ENCODE data around the gene PRKCA.
"Not testable (repeated sequence)": the region's sequence is repeated elsewhere in the genome, so short reads cannot be mapped to it uniquely, and the experiment has no call there.

PRKCA gene

DNA sequence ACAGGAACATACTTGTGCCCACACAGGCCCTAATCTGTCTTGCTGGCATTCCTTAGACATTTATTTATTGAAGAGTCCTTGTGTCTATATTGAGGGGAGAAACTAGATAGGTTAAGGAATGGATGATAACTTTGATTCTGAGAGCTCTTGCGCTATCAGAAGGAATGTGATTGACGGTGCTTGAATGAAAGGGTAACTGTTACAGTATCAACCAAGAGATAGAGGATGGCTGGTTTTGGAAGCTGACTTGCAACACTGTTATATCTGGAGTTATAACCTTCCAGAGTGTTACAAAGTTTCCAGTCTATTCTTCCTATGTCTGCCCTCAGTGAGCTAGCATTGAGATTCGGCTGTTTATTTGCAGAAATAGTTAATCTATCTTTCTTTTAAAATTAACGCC, 36.5 kb downstream of the PRKCA start:
- Histone ChIP-seq H3K36me3 (no peaks in the 10 kb centered on the region), H3K9me3 (no peaks in the 10 kb centered on the region), H3K27me3 (no peaks in the 10 kb centered on the region), H3K4me3 (ENCODE audit: low read depth in 1 of 2, low read length in 1 of 2) (no peak overlapping the region), H3K4me1 (ENCODE audit: control insufficient read depth in 1 of 2, insufficient read depth in 1 of 2, low read depth in 1 of 2, low read length in 1 of 2) (no peaks in the 10 kb centered on the region), H3K27ac (no peak overlapping the region)
- TF ChIP-seq, protein P1, sequence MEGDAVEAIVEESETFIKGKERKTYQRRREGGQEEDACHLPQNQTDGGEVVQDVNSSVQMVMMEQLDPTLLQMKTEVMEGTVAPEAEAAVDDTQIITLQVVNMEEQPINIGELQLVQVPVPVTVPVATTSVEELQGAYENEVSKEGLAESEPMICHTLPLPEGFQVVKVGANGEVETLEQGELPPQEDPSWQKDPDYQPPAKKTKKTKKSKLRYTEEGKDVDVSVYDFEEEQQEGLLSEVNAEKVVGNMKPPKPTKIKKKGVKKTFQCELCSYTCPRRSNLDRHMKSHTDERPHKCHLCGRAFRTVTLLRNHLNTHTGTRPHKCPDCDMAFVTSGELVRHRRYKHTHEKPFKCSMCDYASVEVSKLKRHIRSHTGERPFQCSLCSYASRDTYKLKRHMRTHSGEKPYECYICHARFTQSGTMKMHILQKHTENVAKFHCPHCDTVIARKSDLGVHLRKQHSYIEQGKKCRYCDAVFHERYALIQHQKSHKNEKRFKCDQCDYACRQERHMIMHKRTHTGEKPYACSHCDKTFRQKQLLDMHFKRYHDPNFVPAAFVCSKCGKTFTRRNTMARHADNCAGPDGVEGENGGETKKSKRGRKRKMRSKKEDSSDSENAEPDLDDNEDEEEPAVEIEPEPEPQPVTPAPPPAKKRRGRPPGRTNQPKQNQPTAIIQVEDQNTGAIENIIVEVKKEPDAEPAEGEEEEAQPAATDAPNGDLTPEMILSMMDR (IDR thresholded peaks at IDR 0.05), result no peak

DNA sequence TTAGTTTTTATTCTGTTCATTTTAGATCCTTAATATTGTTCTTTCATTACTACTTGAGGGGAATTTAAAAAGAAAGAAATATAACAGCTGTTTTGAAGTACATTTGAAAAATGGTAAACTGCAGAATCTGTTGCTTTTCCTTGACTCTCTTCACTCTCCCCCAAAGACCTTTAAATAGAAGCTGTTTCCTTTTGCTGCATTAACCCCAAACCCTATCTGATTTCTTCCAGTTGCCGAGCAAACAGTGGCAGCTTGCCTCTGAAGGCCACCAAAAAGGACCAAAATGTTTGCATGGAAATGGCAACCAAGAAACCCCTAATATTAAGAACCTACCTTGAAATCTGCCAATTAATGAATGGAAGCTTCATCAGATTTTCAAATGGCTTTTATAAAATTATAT, 37.1 kb downstream of the PRKCA start:
- Histone ChIP-seq H3K9me3 (no peaks in the 10 kb centered on the region), H3K27ac (no peak overlapping the region), H3K4me1 (ENCODE audit: control insufficient read depth in 1 of 2, insufficient read depth in 1 of 2, low read depth in 1 of 2, low read length in 1 of 2) (no peaks in the 10 kb centered on the region), H3K27me3 (no peaks in the 10 kb centered on the region), H3K4me3 (ENCODE audit: low read depth in 1 of 2, low read length in 1 of 2) (no peak overlapping the region), H3K36me3 (no peaks in the 10 kb centered on the region)
- TF ChIP-seq, protein P1 (IDR thresholded peaks at IDR 0.05), result no peak

DNA sequence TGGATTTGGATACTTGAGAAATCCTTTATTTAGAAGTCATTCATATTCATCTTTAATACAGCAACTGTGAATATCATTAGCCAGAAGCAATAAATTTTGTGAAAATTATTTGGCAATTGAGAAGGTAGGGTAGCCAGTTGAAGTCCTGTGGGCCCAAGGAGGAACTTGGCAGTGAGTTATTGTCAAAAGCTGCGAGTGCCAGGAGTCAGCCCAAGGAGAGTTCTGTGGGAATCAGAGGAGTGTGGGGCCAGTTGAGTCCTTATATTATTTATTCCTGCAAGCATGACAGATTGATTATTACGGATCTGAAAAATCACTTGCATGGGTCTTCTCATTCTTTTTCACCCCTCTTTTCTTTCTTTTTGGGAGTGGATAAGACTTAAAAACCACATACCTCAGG, 38.3 kb downstream of the PRKCA start:
- no peak overlapping the region for H3K4me3 ChIP-seq (ENCODE audit: low read depth in 1 of 2, low read length in 1 of 2)
- TF ChIP-seq, protein P1 (IDR thresholded peaks at IDR 0.05), result no peak
- no peaks in the 10 kb centered on the region for H3K36me3 ChIP-seq
- H3K9me3 ChIP-seq, result no peaks in the 10 kb centered on the region
- H3K4me1 ChIP-seq (ENCODE audit: control insufficient read depth in 1 of 2, insufficient read depth in 1 of 2, low read depth in 1 of 2, low read length in 1 of 2), result no peaks in the 10 kb centered on the region
- no peak overlapping the region for H3K27ac ChIP-seq
- no peaks in the 10 kb centered on the region for H3K27me3 ChIP-seq

DNA sequence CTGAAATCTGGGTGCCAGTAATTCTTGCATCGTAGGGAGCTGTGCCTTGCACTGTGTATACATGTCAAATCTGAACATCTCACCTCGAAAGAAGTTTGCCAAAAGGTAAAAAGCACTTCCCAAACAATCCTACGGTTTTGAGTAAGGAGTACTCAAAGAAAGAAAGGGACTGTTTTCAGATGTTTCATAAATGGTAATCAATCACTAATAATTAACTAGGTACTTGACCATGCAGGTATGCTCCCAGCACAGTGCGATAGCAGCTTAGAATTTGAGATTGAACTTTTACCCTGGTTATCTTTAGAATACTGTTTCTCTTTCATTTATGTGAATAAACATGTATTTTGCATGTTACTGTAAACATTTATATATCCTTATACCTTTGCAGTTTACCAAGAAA, 39.0 kb downstream of the PRKCA start:
- TF ChIP-seq, protein P1 (IDR thresholded peaks at IDR 0.05), result no peak
- Histone ChIP-seq H3K27me3 (no peaks in the 10 kb centered on the region), H3K9me3 (no peaks in the 10 kb centered on the region), H3K36me3 (no peaks in the 10 kb centered on the region), H3K27ac (no peak overlapping the region), H3K4me3 (ENCODE audit: low read depth in 1 of 2, low read length in 1 of 2) (no peak overlapping the region), H3K4me1 (ENCODE audit: control insufficient read depth in 1 of 2, insufficient read depth in 1 of 2, low read depth in 1 of 2, low read length in 1 of 2) (no peaks in the 10 kb centered on the region)

DNA sequence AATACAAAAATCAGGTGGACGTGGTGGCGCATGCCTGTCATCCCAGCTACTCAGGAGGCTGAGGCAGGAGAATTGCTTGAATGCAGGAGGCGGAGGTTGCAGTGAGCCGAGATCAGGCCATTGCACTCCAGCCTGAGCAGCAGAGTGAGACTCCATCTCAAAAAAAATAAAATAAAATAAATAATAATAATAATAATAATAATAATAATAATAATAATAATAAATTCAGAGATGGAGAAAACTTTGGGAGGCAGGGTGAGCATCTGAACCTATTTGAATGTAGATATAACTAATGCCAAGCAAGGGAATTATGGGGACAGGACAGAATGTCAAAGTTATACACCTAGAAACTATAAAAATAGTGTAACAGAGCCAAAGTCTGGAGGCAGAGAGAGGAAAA, 39.9 kb downstream of the PRKCA start:
- H3K4me3 ChIP-seq (ENCODE audit: low read depth in 1 of 2, low read length in 1 of 2); H3K4me1 ChIP-seq (ENCODE audit: control insufficient read depth in 1 of 2, insufficient read depth in 1 of 2, low read depth in 1 of 2, low read length in 1 of 2): not testable (repeated sequence)

DNA sequence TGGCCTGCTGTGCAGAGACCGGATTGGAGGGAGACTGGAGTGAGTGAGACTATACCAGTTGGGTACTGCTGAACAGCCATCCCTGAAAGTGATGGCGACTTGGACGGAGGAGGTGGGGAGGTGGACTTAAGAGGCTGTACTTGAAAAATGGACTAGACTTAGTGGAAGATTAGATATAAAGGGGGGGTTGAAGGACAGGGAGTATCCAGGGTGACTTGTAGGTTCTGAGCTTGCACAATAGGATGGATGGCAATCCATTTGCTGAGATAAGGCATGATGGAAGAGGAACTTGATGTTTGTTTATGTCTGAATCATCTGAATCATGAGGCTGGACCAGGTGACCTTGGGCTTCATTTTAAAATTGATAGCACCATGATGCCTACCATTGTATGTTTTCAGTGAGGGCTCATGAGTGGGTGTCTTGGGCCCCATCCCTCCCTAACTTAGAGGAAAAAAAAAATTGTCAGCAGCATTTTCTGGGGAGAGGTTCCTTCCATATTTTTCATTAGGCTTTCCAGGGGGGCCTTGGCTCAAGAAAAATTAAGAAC, 41.2 kb downstream of the PRKCA start:
- H3K36me3 ChIP-seq, result no peaks in the 10 kb centered on the region
- H3K9me3 ChIP-seq, result no peaks in the 10 kb centered on the region
- TF ChIP-seq, protein P1 (IDR thresholded peaks at IDR 0.05), result no peak
- H3K27ac ChIP-seq, result no peak overlapping the region
- no peak overlapping the region for H3K4me3 ChIP-seq (ENCODE audit: low read depth in 1 of 2, low read length in 1 of 2)
- no peaks in the 10 kb centered on the region for H3K4me1 ChIP-seq (ENCODE audit: control insufficient read depth in 1 of 2, insufficient read depth in 1 of 2, low read depth in 1 of 2, low read length in 1 of 2)
- H3K27me3 ChIP-seq, result no peaks in the 10 kb centered on the region

More for the DNA sequence above, 39.9 kb downstream of the PRKCA start:
- H3K9me3 ChIP-seq, H3K36me3 ChIP-seq, H3K27me3 ChIP-seq, H3K27ac ChIP-seq: not testable (repeated sequence)

Measured in neutrophil (primary cell).